HG03045 (cell line): ENCODE measurements around the gene HADH.

Experiments used
- ATAC-seq: cut with Tn5 transposase; IDR thresholded peaks from one replicate; pipeline ENCODE4 v1.9.1; 2021; ENCODE audit warnings: mild to moderate bottlenecking, moderate library complexity; ENCODE audit not compliant: unreplicated experiment

Gene HADH

GRCh38 chr4:108055787-108056186, 66.1 kb downstream of the HADH start:
- no peak for ATAC-seq

- no peak for ATAC-seq
Observed at GRCh38 chr4:108056418-108056817, 66.7 kb downstream of the HADH start.

- ATAC-seq = no peak
Observed at GRCh38 chr4:108058685-108059440, 69.2 kb downstream of the HADH start.

GRCh38 chr4:108060164-108060563, 70.5 kb downstream of the HADH start:
- ATAC-seq = no peak

- ATAC-seq = no peak
Observed at GRCh38 chr4:108060686-108061321, 71.1 kb downstream of the HADH start.

- ATAC-seq = no peak
Observed at GRCh38 chr4:108068442-108068841, 78.8 kb downstream of the HADH start.

- no peak for ATAC-seq
Observed at GRCh38 chr4:108070775-108071174, 81.1 kb downstream of the HADH start.

GRCh38 chr4:108072300-108072699, 82.6 kb downstream of the HADH start:
- no peak for ATAC-seq

- no peak for ATAC-seq
Observed at GRCh38 chr4:108078024-108078733, 88.5 kb downstream of the HADH start.

- ATAC-seq = no peak
Observed at GRCh38 chr4:108080747-108081146, 91.1 kb downstream of the HADH start.

GRCh38 chr4:108081256-108081655, 91.6 kb downstream of the HADH start:
- no peak for ATAC-seq
